ENCODE data around the gene KCTD10.
A peak's percentile ranks its signal among the peaks of the same experiment; 100 is the strongest.
"Not testable (repeated sequence)": the region's sequence is repeated elsewhere in the genome, so short reads cannot be mapped to it uniquely, and the experiment has no call there.

Gene KCTD10

GRCh38 chr12:109448707-109449390 is 28.3 kb downstream of the KCTD10 start:
- DNase-seq (ENCODE audit: low spot score): no peak

GRCh38 chr12:109448272-109448671 is 28.8 kb downstream of the KCTD10 start:
- no peak for DNase-seq (ENCODE audit: low spot score)

- no peak for DNase-seq (ENCODE audit: low spot score)
Observed at GRCh38 chr12:109447482-109447881, 29.6 kb downstream of the KCTD10 start.

GRCh38 chr12:109446869-109447268 is 30.2 kb downstream of the KCTD10 start:
- no peak for DNase-seq (ENCODE audit: low spot score)

GRCh38 chr12:109445191-109445609 is 31.9 kb downstream of the KCTD10 start:
- DNase-seq (ENCODE audit: low spot score): peak; percentile 54

- DNase-seq (ENCODE audit: low spot score): no peak
Observed at GRCh38 chr12:109444259-109444658, 32.8 kb downstream of the KCTD10 start.

- no peak for DNase-seq (ENCODE audit: low spot score)
Observed at GRCh38 chr12:109443794-109444193, 33.3 kb downstream of the KCTD10 start.

- no peak for DNase-seq (ENCODE audit: low spot score)
Observed at GRCh38 chr12:109440851-109441490, 36.1 kb downstream of the KCTD10 start.

- not testable (repeated sequence) for DNase-seq (ENCODE audit: low spot score)
Observed at GRCh38 chr12:109439951-109440350, 37.1 kb downstream of the KCTD10 start.

- DNase-seq (ENCODE audit: low spot score): no peak
Observed at GRCh38 chr12:109439181-109439580, 37.9 kb downstream of the KCTD10 start.

GRCh38 chr12:109436188-109436560 is 40.9 kb downstream of the KCTD10 start:
- DNase-seq (ENCODE audit: low spot score): no peak

GRCh38 chr12:109435428-109436187 is 41.5 kb downstream of the KCTD10 start:
- DNase-seq (ENCODE audit: low spot score): no peak

GRCh38 chr12:109434582-109434981 is 42.5 kb downstream of the KCTD10 start:
- DNase-seq (ENCODE audit: low spot score): no peak

GRCh38 chr12:109433618-109434017 is 43.5 kb downstream of the KCTD10 start:
- peak; percentile 30 for DNase-seq (ENCODE audit: low spot score)

GRCh38 chr12:109432842-109433304 is 44.2 kb downstream of the KCTD10 start:
- peak; percentile 41 for DNase-seq (ENCODE audit: low spot score)

- no peak for DNase-seq (ENCODE audit: low spot score)
Observed at GRCh38 chr12:109432431-109432830, 44.7 kb downstream of the KCTD10 start.

GRCh38 chr12:109430244-109430643 is 46.9 kb downstream of the KCTD10 start:
- DNase-seq (ENCODE audit: low spot score): no peak

GRCh38 chr12:109428804-109429203 is 48.3 kb downstream of the KCTD10 start:
- DNase-seq (ENCODE audit: low spot score): not testable (repeated sequence)

- DNase-seq (ENCODE audit: low spot score): peak; percentile 71
Observed at GRCh38 chr12:109428037-109428629, 49.0 kb downstream of the KCTD10 start.

- no peak for DNase-seq (ENCODE audit: low spot score)
Observed at GRCh38 chr12:109423392-109423791, 53.7 kb downstream of the KCTD10 start.

GRCh38 chr12:109422251-109422650 is 54.8 kb downstream of the KCTD10 start:
- no peak for DNase-seq (ENCODE audit: low spot score)

- no peak for DNase-seq (ENCODE audit: low spot score)
Observed at GRCh38 chr12:109421355-109422087, 55.6 kb downstream of the KCTD10 start.

All from hepatic stellate cell (primary cell).